Activated CD4-positive, alpha-beta T cell treated with anti-CD3 and anti-CD28 coated beads, Interleukin-2, Interleukin-6, amounts not matched to agents 100 ng/mL and 50 ng/mL, durations not matched to agents 16 hours and 8 hours (primary cell): ENCODE data around the gene GAS2L3.
"Not testable (repeated sequence)": the region's sequence is repeated elsewhere in the genome, so short reads cannot be mapped to it uniquely, and the experiment has no call there.

ENCODE experiments used
- DNase-seq: peaks from one replicate; pipeline ENCODE4 v3.0.0-alpha.2; 2020

GAS2L3 gene

DNA sequence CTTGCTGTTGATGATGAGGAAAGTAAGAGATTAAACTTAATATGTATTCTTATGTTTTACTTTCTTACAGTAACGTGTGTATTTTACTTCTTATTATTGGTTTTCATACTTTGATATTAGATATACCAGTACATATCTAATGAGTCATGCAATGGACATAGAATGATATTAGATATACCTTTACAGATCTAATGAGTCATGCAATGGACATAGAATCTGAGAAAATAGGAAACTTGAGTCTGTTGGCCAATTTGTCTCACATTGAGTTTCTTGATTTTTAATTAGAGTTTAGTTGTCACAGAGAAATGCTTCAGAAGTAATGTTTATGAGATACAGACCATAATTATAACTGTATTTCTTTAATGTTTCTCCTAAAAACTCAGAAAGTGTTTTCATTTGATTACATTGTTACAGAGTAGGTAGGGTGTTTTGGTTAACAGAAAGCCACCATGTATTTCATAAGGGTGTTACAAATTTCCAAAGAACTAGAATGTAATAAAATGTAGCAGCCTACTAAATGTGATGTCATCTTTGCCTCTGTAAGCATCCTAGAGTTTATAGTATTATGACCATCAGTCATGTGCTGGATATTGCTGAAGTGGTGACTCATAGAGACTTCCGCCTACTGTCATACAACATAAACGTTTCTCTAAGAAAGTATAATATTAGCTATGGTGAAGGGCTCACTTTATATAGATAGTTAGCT, 3.0 kb downstream of the GAS2L3 start:
- no peak for DNase-seq

GRCh38 chr12:100578923-100579322, 5.4 kb downstream of the GAS2L3 start:
- no peak for DNase-seq

DNA sequence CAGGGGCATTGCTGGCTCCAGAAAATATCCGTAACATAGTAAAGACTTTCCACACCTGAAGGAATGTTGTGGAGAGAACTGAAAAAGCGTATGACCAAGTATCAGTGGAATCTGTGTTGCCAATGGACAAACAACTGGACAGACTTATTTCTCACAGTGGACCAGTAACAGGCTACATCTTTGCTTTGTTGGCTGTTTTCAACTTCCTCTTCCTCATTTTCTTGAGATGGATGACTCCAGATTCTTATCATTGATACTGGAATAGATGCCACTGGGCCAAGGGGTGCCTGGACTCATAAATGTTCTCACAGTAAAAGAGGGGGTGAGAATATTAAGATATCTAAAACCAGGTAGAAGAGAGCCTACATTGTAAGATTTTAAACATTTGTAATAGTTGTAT, 6.4 kb downstream of the GAS2L3 start:
- no peak for DNase-seq

- no peak for DNase-seq
Observed at GRCh38 chr12:100584256-100584655, 10.8 kb downstream of the GAS2L3 start.

DNA sequence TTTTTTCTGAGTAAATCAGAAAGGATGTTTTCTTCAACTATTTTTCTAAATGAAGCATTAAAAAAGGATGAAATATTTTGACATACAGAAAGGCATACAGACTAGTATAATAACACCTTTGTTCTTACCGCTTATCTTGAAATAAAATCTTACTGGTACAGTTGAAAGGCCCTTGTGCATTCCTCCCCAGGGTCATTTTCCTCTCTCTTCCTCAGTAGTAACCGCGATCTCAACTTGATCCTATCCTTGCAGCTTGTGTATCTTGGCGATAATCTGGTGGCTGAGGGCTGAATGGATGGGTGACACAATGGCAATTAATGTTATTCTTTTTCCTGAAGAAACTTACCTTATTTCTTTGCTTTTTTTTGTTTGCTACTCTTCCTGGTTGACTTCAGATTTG, 18.5 kb downstream of the GAS2L3 start:
- no peak for DNase-seq

DNA sequence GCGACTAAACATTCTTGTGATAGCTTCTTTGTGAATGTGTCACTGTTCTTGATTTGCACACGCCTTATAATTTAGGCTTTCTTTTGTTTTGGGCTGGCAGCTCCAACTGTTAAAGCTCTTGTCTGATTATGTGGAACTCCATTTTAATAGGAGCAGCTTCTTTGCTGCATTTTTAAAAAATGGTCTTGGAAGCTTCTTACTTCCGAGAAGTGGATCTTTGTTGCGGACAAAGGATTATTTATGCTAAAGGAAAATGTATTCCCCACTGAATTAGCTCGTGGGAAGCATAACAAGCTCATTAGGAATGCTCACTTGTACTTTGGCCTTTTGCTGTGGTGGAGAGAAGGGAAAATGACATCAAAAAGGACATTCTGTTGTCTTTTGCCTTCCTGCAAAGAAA, 20.0 kb downstream of the GAS2L3 start:
- no peak for DNase-seq

GRCh38 chr12:100601626-100602025, 28.1 kb downstream of the GAS2L3 start:
- DNase-seq, result no peak

DNA sequence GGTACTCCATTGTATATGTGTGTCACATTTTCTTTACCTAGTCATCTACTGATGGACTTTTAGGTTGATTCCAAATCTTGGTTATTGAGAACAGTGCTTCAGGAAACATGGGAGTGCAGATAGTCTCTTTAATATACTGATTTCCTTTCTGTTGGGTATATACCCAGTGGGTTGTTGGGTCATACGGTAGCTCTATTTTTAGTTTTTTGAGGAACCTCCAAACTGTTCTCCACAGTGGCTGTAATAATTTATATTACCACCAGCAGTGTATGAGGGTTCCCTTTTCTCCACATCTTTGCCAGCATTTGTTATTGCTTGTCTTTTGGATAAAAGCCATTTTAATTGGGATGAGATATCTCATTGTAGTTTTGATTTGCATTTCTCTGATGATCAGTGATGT, 29.5 kb downstream of the GAS2L3 start:
- not testable (repeated sequence) for DNase-seq

- DNase-seq, result no peak
Observed at GRCh38 chr12:100608776-100609175, 35.3 kb downstream of the GAS2L3 start.

GRCh38 chr12:100610666-100611430, 37.4 kb downstream of the GAS2L3 start:
- no peak for DNase-seq

- no peak for DNase-seq
Observed at GRCh38 chr12:100612606-100613005, 39.1 kb downstream of the GAS2L3 start.

DNA sequence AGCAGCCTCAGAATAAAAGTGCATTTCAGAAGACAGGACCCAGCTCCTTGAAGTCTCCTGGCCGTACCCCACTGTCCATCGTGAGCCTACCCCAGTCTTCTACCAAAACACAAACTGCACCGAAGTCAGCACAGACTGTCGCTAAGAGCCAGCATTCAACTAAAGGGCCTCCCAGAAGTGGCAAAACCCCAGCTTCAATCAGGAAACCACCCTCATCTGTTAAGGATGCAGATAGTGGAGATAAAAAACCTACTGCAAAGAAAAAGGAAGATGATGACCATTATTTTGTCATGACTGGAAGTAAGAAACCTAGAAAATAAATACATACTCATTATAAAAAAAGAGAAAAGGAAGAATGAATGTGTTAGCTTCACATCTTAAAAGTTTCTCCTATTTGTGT, 51.1 kb downstream of the GAS2L3 start:
- DNase-seq, result no peak

- DNase-seq, result no peak
Observed at GRCh38 chr12:100632445-100632892, 59.0 kb downstream of the GAS2L3 start.

DNA sequence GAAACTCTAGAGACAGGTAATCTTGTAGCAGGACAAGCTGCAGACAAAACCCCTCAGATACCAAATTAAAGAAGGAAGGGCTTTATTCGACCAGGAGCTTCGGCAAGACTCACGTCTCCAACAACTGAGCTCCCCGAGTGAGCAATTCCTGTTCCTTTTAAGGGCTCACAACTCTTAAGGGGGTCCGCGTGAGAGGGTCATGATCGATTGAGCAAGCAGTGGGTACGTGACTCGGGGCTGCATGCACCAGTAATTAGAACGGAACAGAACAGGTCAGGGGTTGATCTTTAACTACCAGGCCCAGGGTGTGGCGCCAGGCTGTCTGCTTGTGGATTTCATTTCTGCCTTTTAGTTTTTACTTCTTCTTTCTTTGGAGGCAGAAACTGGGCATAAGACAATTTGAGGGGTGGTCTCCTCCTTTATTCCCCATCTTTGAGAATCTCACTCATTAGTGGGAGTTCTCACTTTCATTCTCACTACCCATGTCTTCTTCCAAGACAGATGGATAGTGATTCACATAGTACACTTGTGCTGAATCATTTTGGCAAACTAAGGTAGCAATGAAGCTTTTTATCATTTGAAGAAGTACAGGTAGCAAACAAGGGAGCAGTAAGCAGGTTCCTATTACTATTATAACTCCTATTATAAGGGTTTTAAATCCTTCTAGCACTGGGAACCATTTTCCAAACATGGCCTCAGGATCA, 59.8 kb downstream of the GAS2L3 start:
- not testable (repeated sequence) for DNase-seq

- DNase-seq, result no peak
Observed at GRCh38 chr12:100643246-100643645, 69.8 kb downstream of the GAS2L3 start.

GRCh38 chr12:100646896-100647295, 73.4 kb downstream of the GAS2L3 start:
- DNase-seq, result no peak

DNA sequence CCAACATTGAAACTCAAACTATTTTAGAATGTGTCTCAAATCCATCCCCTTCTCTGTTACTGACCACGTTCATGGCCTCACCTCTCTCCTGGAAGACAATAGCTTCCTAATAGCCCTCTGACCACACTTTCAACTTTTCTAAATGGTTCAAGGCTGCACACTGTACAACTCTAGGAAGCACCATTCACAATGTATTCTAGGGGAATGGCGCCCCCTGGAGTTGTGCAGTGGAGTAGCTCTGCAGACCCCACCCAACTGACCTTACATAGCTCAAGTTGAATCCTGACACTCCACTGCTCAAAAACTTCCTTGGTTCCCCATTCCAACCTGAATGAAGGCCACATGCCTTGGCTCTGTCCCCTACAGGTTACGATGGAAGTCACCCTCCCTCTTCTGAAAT, 77.6 kb downstream of the GAS2L3 start:
- DNase-seq, result no peak

- no peak for DNase-seq
Observed at GRCh38 chr12:100651694-100652093, 78.2 kb downstream of the GAS2L3 start.

- no peak for DNase-seq
Observed at GRCh38 chr12:100652488-100652887, 79.0 kb downstream of the GAS2L3 start.

GRCh38 chr12:100656141-100656540, 82.7 kb downstream of the GAS2L3 start:
- no peak for DNase-seq

GRCh38 chr12:100656856-100657255, 83.4 kb downstream of the GAS2L3 start:
- no peak for DNase-seq

- no peak for DNase-seq
Observed at GRCh38 chr12:100661300-100661951, 87.9 kb downstream of the GAS2L3 start.

DNA sequence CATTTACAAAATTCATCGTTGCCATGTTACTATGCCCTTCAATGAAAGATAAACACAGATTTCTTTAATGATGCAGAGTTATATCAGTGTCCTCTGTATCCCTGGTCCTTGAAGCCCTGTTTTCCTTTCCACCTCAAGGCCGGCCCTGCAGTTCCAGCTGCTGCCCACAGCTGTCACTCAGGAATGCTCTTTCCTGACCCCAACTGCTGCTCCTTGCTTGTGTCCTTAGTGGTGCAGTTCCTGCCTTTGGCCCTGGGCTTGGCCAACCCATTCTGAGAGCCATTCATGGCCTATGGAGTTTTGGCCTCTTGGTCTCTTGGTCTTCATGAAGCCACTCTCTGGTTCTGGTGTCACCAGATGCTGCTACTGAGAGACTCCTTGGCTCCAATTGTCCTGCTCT, 93.1 kb downstream of the GAS2L3 start:
- no peak for DNase-seq
